HG03354 (cell line): Measurements from ENCODE around the gene TET2.

Experiments
- ATAC-seq: cut with Tn5 transposase; IDR thresholded peaks from one replicate; pipeline ENCODE4 v1.9.1; 2021; ENCODE audit warnings: mild to moderate bottlenecking; ENCODE audit not compliant: unreplicated experiment, poor library complexity, severe bottlenecking

The TET2 gene

GRCh38 chr4:105179539-105180401 is 33.1 kb downstream of the TET2 start:
- ATAC-seq = peak; percentile 50

- ATAC-seq = no peak
These were observed 34.6 kb downstream of the TET2 start for GRCh38 chr4:105181259-105181658.

GRCh38 chr4:105182211-105182610 is 35.5 kb downstream of the TET2 start:
- no peak for ATAC-seq

- ATAC-seq = no peak
These were observed 37.8 kb downstream of the TET2 start for GRCh38 chr4:105184316-105184980.

GRCh38 chr4:105186701-105187161 is 40.1 kb downstream of the TET2 start:
- no peak for ATAC-seq

GRCh38 chr4:105189855-105190650 is 43.4 kb downstream of the TET2 start:
- no peak for ATAC-seq

GRCh38 chr4:105191621-105192210 is 45.0 kb downstream of the TET2 start:
- ATAC-seq = peak; percentile 44

GRCh38 chr4:105192474-105192873 is 45.8 kb downstream of the TET2 start:
- ATAC-seq = no peak

GRCh38 chr4:105192910-105193309 is 46.2 kb downstream of the TET2 start:
- ATAC-seq = no peak

- ATAC-seq = no peak
These were observed 46.9 kb downstream of the TET2 start for GRCh38 chr4:105193536-105193935.

GRCh38 chr4:105194328-105195231 is 47.9 kb downstream of the TET2 start:
- ATAC-seq = peak; percentile 96

GRCh38 chr4:105196523-105197145 is 50.0 kb downstream of the TET2 start:
- ATAC-seq = no peak

GRCh38 chr4:105197777-105198176 is 51.1 kb downstream of the TET2 start:
- no peak for ATAC-seq

- ATAC-seq = no peak
These were observed 51.9 kb downstream of the TET2 start for GRCh38 chr4:105198541-105198940.

- no peak for ATAC-seq
These were observed 59.5 kb downstream of the TET2 start for GRCh38 chr4:105206214-105206613.

GRCh38 chr4:105207386-105207785 is 60.7 kb downstream of the TET2 start:
- no peak for ATAC-seq

- no peak for ATAC-seq
These were observed 61.9 kb downstream of the TET2 start for GRCh38 chr4:105208561-105208960.

- ATAC-seq = no peak
These were observed 64.2 kb downstream of the TET2 start for GRCh38 chr4:105210916-105211315.
